Naive B cell (primary cell): Measurements from ENCODE around the gene SWI5. TPM values are rescaled to one million over a fixed set of nuclear protein-coding genes. Genes with fewer than 3 reads are reported as not detected.

ENCODE experiments used
- ATAC-seq, 2 donors: fragments of 150-1000 bp; cut with Tn5 transposase; 2 replicates each; pipeline ENCODE4 v1.10.0; 2021; ENCODE audit warnings: low read depth in 2 of 2, mild to moderate bottlenecking in 2 of 2, moderate library complexity in 2 of 2
- DNase-seq: peaks from one replicate; pipeline ENCODE4 v3.0.0; 2022
- H3K27ac Mint-ChIP-seq, 6 donors: one replicate each; pipeline ENCODE4 v1.8.0; 2020 to 2022; ENCODE audit warnings: mild to moderate bottlenecking in 6 of 6, mixed read lengths in 6 of 6, moderate library complexity in 5 of 6, inconsistent platforms in 2 of 6
- H3K27me3 Mint-ChIP-seq, 3 donors: one replicate each; pipeline ENCODE4 v1.8.0; 2021 to 2022; ENCODE audit warnings: mixed read lengths in 3 of 3, mild to moderate bottlenecking in 1 of 3
- H3K36me3 Mint-ChIP-seq, 2 donors: one replicate each; pipeline ENCODE4 v1.8.0; 2020 to 2022; ENCODE audit warnings: mixed read lengths in 2 of 2, inconsistent platforms in 1 of 2, mild to moderate bottlenecking in 1 of 2
- H3K4me1 Mint-ChIP-seq, 3 donors: one replicate each; pipeline ENCODE4 v1.8.0; 2020 to 2022; ENCODE audit warnings: mixed read lengths in 3 of 3, inconsistent platforms in 1 of 3, mild to moderate bottlenecking in 1 of 3, moderate library complexity in 1 of 3
- H3K4me3 Mint-ChIP-seq, 8 donors: one replicate each; pipeline ENCODE4 v1.8.0; 2020 to 2022; ENCODE audit warnings: mild to moderate bottlenecking in 8 of 8, mixed read lengths in 8 of 8, moderate library complexity in 8 of 8, inconsistent platforms in 2 of 8
- H3K9me3 Mint-ChIP-seq, 7 donors: one replicate each; pipeline ENCODE4 v1.8.0; 2020 to 2022; ENCODE audit warnings: mixed read lengths in 7 of 7, mild to moderate bottlenecking in 5 of 7, inconsistent platforms in 2 of 7, moderate library complexity in 1 of 7
- polyA plus RNA-seq, 6 donors: library from polyadenylated mRNA; unstranded; fragments of 300-500 nt; fragmentation: Illumina TruSeq; gene quantifications; one replicate each; pipeline ENCODE4 v1.2.3, GENCODE V29; 2021; ENCODE audit warnings: low read depth in 6 of 6

Gene SWI5
- polyA plus RNA-seq, 6 donors from 2014 or later: 22.6 to 33.7 (median 26.3) TPM

GRCh38 chr9:128254855-128255759, 21.0 kb upstream of the SWI5 start:
- no peak for ATAC-seq
- Mint-ChIP-seq H3K27ac (peak overlapping the region in 2 of 6 donors; percentile 15 to 21), H3K4me3 (peak overlapping the region in 1 of 8 donors; percentile 31), H3K36me3 (peaks cover 4 to 25% of the 10 kb centered on the region in 2 donors), H3K4me1 (peaks cover 8 to 18% (median 17%) of the 10 kb centered on the region in 3 donors), H3K9me3 (no peaks in the 10 kb centered on the region), H3K27me3 (peaks cover 0 to 20% (median 8%) of the 10 kb centered on the region in 3 donors)
- peak; percentile 44 for DNase-seq

- Mint-ChIP-seq H3K27ac (no peak overlapping the region), H3K36me3 (peaks cover 14 to 40% of the 10 kb centered on the region in 2 donors)
These were observed 18.8 kb upstream of the SWI5 start for GRCh38 chr9:128257086-128257825.

GRCh38 chr9:128257907-128258306, 18.2 kb upstream of the SWI5 start:
- Mint-ChIP-seq H3K27ac (no peak overlapping the region), H3K4me1 (peaks cover 0 to 3% (median 0%) of the 10 kb centered on the region in 3 donors), H3K4me3 (no peak overlapping the region), H3K36me3 (peaks cover 20 to 46% of the 10 kb centered on the region in 2 donors), H3K9me3 (no peaks in the 10 kb centered on the region), H3K27me3 (peaks cover 0 to 11% (median 0%) of the 10 kb centered on the region in 3 donors)
- ATAC-seq: no peak
- no peak for DNase-seq

More at GRCh38 chr9:128257086-128257825, 18.8 kb upstream of the SWI5 start:
- Mint-ChIP-seq H3K9me3 (no peaks in the 10 kb centered on the region), H3K4me3 (no peak overlapping the region), H3K4me1 (peaks cover 0 to 4% (median 3%) of the 10 kb centered on the region in 3 donors), H3K27me3 (peaks cover 0 to 14% (median 4%) of the 10 kb centered on the region in 3 donors)
- DNase-seq: no peak
- no peak for ATAC-seq

DNA sequence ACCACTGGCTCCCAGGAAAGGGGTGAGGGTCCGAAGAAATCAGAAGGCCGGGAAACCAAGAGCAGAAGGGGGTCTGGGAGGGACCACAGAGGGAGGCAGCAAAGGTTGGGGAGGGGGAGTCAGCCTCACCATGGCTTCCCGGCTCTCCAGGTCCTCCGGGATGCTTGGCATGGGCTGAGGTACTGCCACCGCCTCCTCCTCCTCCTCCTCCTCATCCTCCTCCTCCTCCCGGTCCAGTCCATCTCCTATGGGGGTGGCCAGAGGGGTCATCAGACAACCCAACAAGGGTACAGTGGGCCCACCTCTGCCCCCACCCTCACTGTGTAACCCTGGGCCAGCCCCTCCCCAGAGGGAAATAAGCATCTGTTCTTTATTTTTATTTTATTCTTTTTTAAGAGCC, 17.8 kb upstream of the SWI5 start:
- Mint-ChIP-seq H3K9me3 (no peaks in the 10 kb centered on the region), H3K4me1 (peaks cover 0 to 3% (median 0%) of the 10 kb centered on the region in 3 donors), H3K27me3 (peaks cover 0 to 11% (median 0%) of the 10 kb centered on the region in 3 donors), H3K36me3 (peaks cover 20 to 49% of the 10 kb centered on the region in 2 donors), H3K27ac (no peak overlapping the region), H3K4me3 (no peak overlapping the region)
- DNase-seq (no peak), ATAC-seq (no peak)

GRCh38 chr9:128259156-128259555, 16.9 kb upstream of the SWI5 start:
- Mint-ChIP-seq H3K4me1 (peaks cover 0 to 3% (median 0%) of the 10 kb centered on the region in 3 donors), H3K27me3 (peaks cover 0 to 11% (median 0%) of the 10 kb centered on the region in 3 donors), H3K4me3 (no peak overlapping the region), H3K9me3 (no peaks in the 10 kb centered on the region), H3K27ac (no peak overlapping the region), H3K36me3 (peaks cover 20 to 49% of the 10 kb centered on the region in 2 donors)
- ATAC-seq: no peak
- DNase-seq: no peak

DNA sequence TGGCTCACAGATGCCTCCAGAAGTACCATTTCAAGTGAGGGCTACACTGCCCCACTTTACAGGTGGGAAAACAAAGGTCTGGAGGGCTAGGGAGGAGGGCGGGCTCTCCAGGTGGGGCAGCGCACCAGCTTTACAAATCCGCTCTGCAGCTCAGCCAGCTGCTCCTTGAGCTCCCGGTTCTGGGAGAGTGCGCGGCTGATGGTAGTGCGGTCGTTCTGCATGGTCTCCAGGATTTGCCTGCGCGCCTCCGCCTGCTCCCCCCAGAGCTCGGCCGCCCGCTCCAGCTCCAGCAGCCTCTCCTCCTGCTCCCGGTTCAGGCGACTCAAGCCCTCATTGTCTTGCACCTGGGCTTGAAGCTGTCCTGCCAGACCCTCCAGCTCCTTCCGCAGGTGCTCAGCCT, 15.7 kb upstream of the SWI5 start:
- Mint-ChIP-seq H3K4me3 (no peak overlapping the region), H3K27me3 (peaks cover 0 to under 1% (median 0%) of the 10 kb centered on the region in 3 donors), H3K4me1 (peaks cover 0 to 3% (median 0%) of the 10 kb centered on the region in 3 donors), H3K27ac (no peak overlapping the region), H3K9me3 (no peaks in the 10 kb centered on the region), H3K36me3 (peaks cover 20 to 49% of the 10 kb centered on the region in 2 donors)
- DNase-seq (no peak), ATAC-seq (no peak)

DNA sequence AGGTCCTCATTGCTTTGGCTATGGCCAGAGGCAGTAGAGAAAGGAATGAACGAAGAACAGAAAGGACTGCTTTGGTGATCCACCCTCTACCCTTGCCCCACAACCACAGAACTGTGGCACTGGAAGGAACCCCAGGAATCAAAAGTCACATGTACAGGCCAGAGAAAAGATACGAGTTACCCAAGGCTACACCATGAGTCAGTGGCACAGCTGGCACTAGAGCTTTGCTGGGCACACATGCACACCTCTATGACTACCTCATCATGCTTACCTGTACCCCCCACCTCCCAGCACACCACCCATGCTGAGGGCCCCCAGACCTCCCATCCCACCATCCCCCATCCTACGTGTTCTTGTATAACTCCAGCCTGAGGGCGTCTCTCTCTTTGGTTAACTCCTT, 13.4 kb upstream of the SWI5 start:
- no peak overlapping the region for H3K4me3 Mint-ChIP-seq
- no peaks in the 10 kb centered on the region for H3K27me3 Mint-ChIP-seq
- peak overlapping the region in 1 of 6 donors; percentile 32 for H3K27ac Mint-ChIP-seq
- DNase-seq (no peak), ATAC-seq (no peak)
- H3K36me3 Mint-ChIP-seq: peaks cover 17 to 48% of the 10 kb centered on the region in 2 donors
- H3K4me1 Mint-ChIP-seq: no peaks in the 10 kb centered on the region
- no peaks in the 10 kb centered on the region for H3K9me3 Mint-ChIP-seq

DNA sequence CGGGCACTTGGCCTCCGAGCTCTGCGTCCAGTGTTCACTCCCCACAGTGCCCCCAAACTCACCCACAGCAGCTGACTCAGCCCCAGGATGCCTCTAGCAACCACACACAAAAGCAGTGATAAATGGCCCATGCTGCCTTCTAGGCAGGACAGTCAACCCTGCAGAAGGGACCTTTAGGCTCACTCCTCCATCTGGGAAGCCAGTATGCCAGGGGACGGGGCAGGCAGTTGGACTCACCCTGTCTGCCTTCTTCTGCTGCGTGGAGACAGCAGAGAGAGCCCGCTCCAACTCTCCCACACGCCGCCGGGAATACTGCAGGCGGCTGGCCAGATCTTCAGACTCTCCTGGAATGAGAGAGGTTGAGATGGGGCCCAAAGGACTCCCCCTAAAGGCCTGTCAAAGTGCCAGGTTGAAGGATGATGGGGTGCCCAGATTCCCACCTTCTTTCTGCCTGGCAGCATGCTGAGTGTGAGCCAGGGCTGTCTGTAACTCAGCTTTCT, 10.7 kb upstream of the SWI5 start:
- Mint-ChIP-seq H3K4me3 (no peak overlapping the region), H3K27me3 (no peaks in the 10 kb centered on the region), H3K4me1 (peaks cover 0 to 4% (median 0%) of the 10 kb centered on the region in 3 donors), H3K9me3 (no peaks in the 10 kb centered on the region), H3K27ac (no peak overlapping the region), H3K36me3 (peaks cover 16 to 32% of the 10 kb centered on the region in 2 donors)
- DNase-seq (no peak), ATAC-seq (no peak)

- Mint-ChIP-seq H3K9me3 (no peaks in the 10 kb centered on the region), H3K4me1 (peaks cover 0 to 4% (median 0%) of the 10 kb centered on the region in 3 donors), H3K27me3 (no peaks in the 10 kb centered on the region), H3K27ac (peak overlapping the region in 2 of 6 donors; percentile 13 to 71), H3K4me3 (peak overlapping the region in 1 of 8 donors; percentile 22), H3K36me3 (peaks cover 7 to 19% of the 10 kb centered on the region in 2 donors)
- no peak for DNase-seq
- ATAC-seq: no peak
These were observed 9.0 kb upstream of the SWI5 start for GRCh38 chr9:128266868-128267590.

DNA sequence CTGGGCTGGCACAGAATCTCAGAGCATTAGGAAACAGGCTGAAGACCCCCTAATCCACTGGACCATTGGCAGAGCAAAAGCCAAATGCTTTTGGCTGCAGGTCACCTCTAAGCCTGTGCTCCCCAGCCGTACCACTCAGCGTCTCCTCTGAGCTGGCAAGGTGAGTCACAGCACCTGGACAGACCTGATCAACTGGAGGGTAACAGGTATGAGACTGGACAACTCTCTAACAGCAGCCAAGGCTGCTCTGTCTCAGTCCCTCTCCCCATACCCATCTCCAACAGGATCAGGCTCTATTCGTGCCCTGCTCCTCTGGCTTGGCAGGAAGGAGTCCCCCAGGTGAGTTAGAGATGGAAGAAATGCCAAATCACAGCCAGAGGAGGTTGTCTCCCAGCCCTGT, 5.0 kb upstream of the SWI5 start:
- Mint-ChIP-seq H3K36me3 (peaks cover 0 to 8% of the 10 kb centered on the region in 2 donors), H3K4me1 (peaks cover 12 to 19% (median 17%) of the 10 kb centered on the region in 3 donors), H3K9me3 (no peaks in the 10 kb centered on the region), H3K4me3 (peak overlapping the region in 1 of 8 donors; percentile 18), H3K27me3 (no peaks in the 10 kb centered on the region), H3K27ac (peak overlapping the region in 2 of 6 donors; percentile 57 to 62)
- no peak for DNase-seq
- no peak for ATAC-seq

DNA sequence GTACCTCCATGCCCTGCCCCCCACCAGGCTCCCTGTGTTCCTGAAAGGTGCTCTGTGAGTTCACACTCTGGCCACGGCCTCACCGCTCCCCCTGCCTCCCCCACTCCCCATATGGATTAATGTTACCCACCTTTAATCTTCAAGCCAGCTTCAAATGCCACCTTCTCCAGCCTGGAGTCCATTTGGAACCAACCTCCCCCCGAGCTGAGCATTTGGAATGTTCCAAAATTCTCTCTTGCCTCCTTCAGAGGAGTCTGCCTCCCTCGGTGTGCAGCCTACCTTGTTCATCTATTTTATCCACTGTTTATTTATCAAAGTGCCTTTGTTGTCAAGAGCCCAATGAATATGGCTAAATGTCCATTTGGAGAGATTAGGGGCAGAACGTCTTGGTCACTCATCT, 4.6 kb upstream of the SWI5 start:
- Mint-ChIP-seq H3K27me3 (no peaks in the 10 kb centered on the region), H3K4me1 (peaks cover 16 to 23% (median 21%) of the 10 kb centered on the region in 3 donors), H3K36me3 (peaks cover 0 to 8% of the 10 kb centered on the region in 2 donors), H3K4me3 (peak overlapping the region in 1 of 8 donors; percentile 42), H3K27ac (peak overlapping the region in 2 of 6 donors; percentile 57 to 78), H3K9me3 (no peaks in the 10 kb centered on the region)
- DNase-seq (no peak), ATAC-seq (no peak)

DNA sequence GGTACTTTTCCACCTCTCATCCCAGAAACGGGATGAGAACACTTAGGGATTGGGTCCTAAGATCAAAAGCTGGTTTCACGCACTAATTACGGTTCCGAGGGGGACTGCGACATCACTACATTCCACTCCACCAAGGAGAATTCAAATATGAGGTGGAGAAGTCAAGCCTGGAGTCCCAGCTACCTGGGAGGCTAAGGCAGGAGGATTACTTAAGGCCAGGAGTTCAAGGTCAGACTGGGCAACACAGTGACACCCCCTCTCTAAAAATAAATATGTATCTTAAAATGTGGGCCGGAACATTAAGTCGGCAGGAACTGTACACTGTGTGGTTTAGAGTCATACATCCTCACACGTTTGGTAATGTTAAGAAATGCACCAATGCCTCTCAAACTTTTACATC, 1.8 kb upstream of the SWI5 start:
- H3K27ac Mint-ChIP-seq: peak overlapping the region in 3 of 6 donors; percentile 84 to 99 (median 97)
- H3K4me3 Mint-ChIP-seq: peak overlapping the region in 6 of 8 donors; percentile 63 to 98 (median 97)
- ATAC-seq: no peak
- H3K36me3 Mint-ChIP-seq: no peaks in the 10 kb centered on the region
- peaks cover 19 to 35% (median 33%) of the 10 kb centered on the region in 3 donors for H3K4me1 Mint-ChIP-seq
- DNase-seq: no peak
- no peaks in the 10 kb centered on the region for H3K27me3 Mint-ChIP-seq
- H3K9me3 Mint-ChIP-seq: no peaks in the 10 kb centered on the region
